Eye (tissue), 1 donor: Measurements from ENCODE around the gene PPIC.
"Not testable (repeated sequence)": the region's sequence is repeated elsewhere in the genome, so short reads cannot be mapped to it uniquely, and the experiment has no call there.

Experiments
- DNase-seq: peaks from one replicate; pipeline ENCODE4 v3.0.0-alpha.2; 2015

PPIC gene

GRCh38 chr5:123007182-123007581, 29.3 kb downstream of the PPIC start:
- DNase-seq: peak; percentile 22

DNA sequence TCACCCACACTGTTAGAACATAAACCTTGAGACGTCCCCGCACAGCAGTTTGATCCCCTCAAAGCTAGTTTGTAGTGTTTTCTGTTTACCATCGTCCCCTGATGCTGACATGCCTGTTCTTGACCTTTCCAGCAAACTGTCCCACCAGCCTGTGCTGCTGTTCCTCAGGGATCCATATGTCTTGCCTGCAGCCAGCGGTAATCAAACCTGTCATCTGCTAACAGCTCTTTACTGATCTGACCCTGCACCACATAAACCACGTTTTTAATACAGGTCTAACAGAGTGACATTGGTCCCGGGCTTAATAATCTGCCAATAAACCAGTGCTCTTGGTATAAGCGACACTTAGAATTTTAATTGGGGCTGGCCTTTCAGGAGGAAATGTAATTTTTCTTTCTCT, 34.7 kb downstream of the PPIC start:
- DNase-seq: peak; percentile 33

- DNase-seq: no peak
Measured at GRCh38 chr5:123000731-123001130, 35.8 kb downstream of the PPIC start.

GRCh38 chr5:122999947-123000563, 36.5 kb downstream of the PPIC start:
- DNase-seq: no peak

DNA sequence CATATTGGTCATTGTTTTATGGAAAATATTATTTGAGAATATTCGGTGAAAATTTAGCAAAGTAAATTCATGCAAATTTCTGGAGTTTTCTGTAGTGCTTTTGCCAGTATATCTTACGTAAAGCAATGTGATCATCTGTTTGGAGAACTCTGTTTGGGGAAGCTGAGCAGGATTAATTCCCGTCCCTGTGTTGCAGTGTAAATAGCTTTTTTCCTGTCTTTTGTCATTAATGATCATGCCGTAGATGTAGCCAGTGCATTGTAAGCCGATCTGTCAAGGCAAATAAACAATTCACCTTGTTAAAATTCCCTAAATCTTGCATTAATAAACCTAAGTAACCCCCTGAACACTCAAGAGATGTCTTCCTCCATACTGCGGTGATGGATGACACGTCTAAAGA, 39.2 kb downstream of the PPIC start:
- no peak for DNase-seq

- DNase-seq: no peak
Measured at GRCh38 chr5:122996091-122996490, 40.4 kb downstream of the PPIC start.

DNA sequence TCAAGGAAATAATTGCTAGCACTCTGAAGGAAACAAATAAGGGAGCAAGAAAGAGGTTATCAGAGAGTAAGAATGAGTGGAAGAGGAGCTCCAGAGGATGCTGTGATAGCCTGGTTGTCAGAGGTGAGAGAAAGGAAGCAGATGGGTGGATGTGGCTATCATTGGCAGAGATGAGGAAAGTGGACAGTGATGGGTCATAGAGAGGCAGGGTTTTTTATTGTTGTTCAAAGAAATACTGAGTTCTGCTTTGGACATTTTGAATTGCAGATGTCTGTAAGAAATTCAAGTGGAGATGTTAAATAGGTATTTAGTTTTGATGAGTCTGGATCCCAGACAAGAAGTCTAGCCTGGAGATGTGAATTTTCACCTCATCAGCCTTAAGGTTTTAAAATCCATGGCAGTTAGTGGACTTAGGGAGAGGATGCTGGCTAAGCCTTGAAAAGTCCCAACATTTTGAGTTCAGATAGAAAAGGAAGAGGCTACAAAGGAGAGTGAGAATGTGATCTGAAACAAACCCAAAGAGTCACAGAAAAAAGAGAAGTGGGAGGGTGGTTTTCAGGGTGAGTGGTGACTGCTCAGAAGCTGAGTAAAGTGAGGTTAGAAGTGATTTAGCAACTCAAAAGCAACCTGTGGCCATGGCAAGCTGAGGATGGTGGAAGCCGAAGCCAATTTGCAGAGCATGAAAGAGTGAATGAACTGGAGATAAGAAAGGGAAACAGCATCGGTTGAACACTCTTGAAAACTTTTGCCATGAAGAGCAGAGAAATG, 50.4 kb downstream of the PPIC start:
- no peak for DNase-seq

- DNase-seq: no peak
Measured at GRCh38 chr5:122985006-122985700, 51.4 kb downstream of the PPIC start.

DNA sequence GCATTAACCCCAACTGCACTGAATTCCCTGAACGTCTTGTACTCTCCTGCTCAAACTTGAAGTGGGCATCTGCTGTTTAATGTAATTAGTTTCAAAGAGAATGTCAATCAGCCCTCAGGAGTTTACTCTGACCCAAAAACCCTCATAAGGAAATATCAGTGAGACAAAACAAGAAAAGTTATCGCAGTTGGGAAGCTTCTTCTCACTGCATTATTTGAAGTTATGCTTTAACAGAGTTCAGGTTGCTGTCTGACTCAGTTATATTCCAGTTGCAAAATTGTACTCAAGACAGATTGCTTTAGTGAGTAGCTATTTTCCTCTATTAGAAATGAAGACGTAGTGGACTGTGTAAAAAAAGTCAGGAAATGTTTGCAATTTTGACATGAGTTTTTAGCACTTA, 52.1 kb downstream of the PPIC start:
- DNase-seq: no peak

GRCh38 chr5:122982376-122982775, 54.1 kb downstream of the PPIC start:
- no peak for DNase-seq

DNA sequence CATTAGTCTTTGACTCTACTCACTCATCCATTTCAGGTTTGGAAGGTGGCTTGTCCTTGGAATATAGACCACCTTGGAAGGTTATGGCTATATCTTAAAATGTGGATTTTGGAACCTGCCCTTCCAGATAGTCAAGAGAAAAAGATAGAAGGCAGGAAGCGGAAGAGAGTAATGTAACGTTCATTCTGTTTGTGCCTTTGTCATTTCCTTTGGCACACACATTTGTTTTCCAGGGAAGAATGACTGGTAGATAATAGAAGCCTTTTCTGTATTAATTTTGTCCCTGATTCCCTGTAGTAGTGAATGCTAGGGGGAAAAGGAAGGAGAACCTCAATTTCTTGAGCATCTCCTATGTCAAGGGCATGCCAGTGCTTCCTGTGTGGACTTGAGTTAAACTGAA, 54.7 kb downstream of the PPIC start:
- DNase-seq: no peak

GRCh38 chr5:122978644-122979297, 57.8 kb downstream of the PPIC start:
- DNase-seq: no peak

DNA sequence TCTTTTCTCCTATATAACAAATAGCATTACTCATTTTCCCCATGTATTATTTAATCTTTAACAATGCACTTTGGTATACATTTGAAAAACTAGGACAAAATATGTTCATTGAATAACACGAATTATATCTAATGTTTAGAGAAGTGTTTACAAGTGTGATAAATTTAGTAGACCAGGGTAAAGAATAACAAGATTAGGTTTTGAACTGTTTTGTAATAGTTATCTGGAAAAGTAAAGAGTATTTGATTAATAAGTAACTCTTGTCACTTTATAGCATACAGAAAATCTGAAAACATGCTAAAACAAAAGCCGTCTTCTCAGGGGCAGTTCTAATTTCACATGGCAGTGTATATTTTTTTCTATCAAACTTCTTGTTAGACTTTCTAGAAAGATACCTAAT, 58.5 kb downstream of the PPIC start:
- no peak for DNase-seq

DNA sequence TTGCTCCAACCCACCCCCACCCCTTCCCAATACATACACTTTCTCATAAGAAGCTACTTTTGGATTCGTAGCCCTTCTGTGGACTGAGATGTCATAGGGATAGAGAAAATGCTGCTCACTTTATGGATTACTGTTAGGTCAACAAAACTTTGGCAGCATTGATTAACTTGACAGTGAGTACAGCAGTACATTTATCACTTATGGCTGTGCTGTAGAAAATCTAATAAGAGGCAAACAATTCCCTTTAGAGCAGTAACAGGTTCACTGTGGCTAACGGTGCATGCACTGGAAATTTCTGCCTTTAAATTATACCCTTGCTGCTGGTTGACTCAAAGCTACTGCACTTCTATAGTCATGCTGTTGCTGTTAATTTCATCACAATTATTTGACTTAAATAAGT, 59.2 kb downstream of the PPIC start:
- DNase-seq: peak; percentile 22

DNA sequence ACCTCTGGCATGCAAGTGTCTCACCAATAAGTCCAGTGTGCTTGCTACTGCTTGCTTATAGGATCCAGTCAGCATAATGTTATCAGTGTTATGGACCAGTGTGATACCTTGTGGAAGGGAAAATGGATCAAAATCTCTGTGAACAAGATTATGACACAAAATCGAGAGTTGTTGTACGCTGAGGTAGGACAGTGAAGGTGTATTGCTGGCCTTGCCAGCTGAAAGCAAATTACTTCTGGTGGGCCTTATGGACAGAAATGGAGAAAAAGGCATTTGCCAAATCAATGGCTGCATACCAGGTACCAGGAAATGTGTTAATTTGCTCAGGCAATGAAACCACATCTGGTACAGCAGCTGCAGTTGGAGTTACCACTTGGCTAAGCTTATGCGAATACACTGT, 62.3 kb downstream of the PPIC start:
- not testable (repeated sequence) for DNase-seq

- not testable (repeated sequence) for DNase-seq
Measured at GRCh38 chr5:122973759-122974158, 62.8 kb downstream of the PPIC start.
